Epithelial cell of prostate (primary cell): ENCODE measurements around the gene RBSN.

Source experiments
- DNase-seq: peaks from one replicate; pipeline ENCODE4 v3.0.0-alpha.2; 2011; ENCODE audit warnings: low read depth, low spot score
- H3K27ac ChIP-seq: fragments of 450-650 bp; 2 replicates; pipeline ENCODE4 v1.5.1; 2017; ENCODE audit warnings: mild to moderate bottlenecking

The RBSN gene

DNA sequence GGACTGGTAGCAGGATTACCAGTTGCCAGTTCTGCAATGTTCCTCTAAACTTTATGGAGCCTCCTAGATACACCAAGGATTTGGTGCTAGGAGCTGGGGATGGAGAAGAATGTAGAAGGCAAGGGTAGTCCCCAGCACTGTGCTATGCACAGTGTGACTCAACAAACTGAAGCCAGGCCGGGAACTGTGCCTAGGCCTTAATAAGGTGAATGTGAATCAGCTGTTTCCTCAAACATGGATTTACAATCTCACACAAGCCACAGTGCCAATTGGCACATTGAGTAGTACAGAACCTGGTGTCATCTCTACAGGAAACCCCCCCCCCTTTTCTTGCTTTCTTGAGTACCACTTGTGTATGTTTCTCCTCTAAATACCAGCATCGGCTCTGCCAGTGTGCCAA, 66.3 kb downstream of the RBSN start:
- DNase-seq, result no peak
- no peak overlapping the region for H3K27ac ChIP-seq

DNA sequence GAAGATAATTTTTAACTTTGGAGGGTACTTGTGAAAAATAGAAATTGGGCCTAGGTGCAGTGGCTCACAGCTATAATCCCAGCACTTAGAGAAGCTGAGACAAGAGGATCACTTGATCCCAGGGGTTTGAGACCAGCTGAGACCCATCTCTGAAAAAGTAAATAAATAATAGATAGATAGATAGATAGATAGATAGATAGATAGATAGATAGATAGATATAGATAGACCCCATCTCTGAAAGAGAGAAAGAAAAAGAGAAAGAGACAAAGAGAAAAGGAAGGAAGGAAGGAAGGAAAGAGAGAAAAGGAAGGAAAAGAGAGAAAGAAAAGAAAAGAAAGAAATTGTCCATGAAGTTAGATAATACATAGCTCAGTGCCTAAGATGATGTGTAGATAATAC, 69.3 kb downstream of the RBSN start:
- no peak for DNase-seq
- H3K27ac ChIP-seq, result no peak overlapping the region

DNA sequence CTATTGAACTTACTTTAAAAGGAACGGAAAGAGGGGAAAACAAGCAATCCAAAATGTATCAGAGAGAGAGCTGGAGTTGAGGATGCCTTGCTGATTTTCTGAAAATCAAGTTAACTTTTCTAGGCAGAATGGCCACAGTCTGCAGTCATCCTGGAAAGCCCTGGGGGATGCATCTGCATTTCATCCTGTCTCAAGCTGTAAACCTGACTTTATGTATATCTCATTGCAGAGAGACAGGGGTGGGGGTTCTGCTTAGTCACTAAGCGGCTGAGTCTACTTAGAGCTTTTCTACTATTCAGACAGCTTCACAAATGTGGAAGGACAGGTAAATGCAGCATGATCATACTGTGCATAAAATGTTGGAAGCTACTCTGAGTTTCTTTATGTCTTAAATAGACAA, 75.2 kb downstream of the RBSN start:
- H3K27ac ChIP-seq, result no peak overlapping the region
- DNase-seq, result no peak

DNA sequence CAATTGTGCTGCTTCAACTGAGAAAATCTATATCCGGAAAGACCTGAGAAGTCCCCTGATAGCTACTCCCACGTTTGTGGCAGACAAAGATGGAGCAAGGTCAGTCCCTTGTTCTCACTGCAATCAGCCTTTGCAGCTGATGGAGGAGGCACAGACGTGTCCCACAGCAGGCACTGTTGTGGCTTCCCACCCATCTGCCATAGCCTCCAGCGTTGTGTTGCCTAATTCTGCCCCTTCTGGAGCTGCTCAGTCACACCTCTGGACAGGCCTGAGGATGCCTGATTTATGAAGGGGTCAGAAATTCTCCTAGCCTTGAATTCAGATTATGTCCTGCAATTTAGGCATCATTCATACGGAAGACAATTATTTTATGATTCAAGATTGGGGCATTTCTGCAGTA, 75.7 kb downstream of the RBSN start:
- DNase-seq, result no peak
- H3K27ac ChIP-seq, result no peak overlapping the region
